Measurements from ENCODE around the gene FARS2. TPM values are rescaled to one million over a fixed set of nuclear protein-coding genes. Genes with fewer than 3 reads are reported as not detected.

Gene FARS2
- polyA plus RNA-seq, 1 donor from 2014 or later = 11.9 TPM

DNA sequence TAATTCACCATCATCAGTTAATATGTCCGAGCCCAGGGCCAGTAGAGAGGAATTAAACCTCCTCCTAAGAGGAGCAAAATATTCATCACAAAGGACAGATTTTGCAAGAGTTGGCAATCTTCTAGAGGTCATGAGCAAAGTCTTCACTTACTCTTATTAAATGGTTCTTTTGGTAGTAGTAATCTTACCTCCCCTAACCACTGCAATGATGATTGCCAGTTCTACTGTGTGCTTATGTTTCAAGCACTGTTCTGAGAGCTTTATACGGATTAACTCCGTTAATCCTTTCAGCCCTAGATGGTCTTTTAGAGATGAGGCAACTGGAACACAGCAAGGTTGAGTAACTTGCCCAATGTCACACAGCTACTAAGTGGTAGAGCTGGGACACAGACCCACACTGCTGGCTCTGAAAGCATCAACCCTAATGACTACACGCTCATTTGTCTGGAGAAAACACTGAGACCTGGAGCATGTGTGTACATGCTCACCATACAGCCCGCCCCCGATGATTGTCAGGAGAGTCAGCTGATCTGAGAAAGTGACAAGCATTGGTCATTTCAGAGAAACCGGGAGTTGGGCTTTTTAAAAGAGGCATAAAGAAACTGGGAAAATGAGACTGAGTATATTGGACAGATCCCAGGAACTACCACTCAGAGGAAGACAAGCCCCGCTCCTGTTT lies 469.4 kb downstream of the FARS2 start:
- Histone ChIP-seq H3K9me2 (ENCODE audit: insufficient read depth, low read length) (no peaks in the 10 kb centered on the region), H3K36me3 (ENCODE audit: insufficient read depth, low read length) (no peaks in the 10 kb centered on the region), H3K4me2 (ENCODE audit: low read length) (no peak overlapping the region), H2AFZ (ENCODE audit: low read depth, low read length) (no peak overlapping the region), H3K4me3 (ENCODE audit: low read length) (no peak overlapping the region), H3F3A (ENCODE audit: insufficient read depth, low read length, poor library complexity, severe bottlenecking) (no peaks in the 10 kb centered on the region), H3K79me2 (replicated peaks; ENCODE audit: insufficient read depth, low read length) (no peaks in the 10 kb centered on the region), H3K9ac (ENCODE audit: low read length) (no peak overlapping the region), H3K27ac (ENCODE audit: low read length) (no peak overlapping the region), H3K9me3 (ENCODE audit: low read length) (no peaks in the 10 kb centered on the region), H3K27me3 (ENCODE audit: insufficient read depth, low read depth, low read length) (no peaks in the 10 kb centered on the region), H4K20me1 (ENCODE audit: insufficient read depth) (no peaks in the 10 kb centered on the region)
- TF ChIP-seq TAF1 (IDR thresholded peaks at IDR 0.05; ENCODE audit: low read depth) (no peak), RAD21 (conservative IDR thresholded peaks at IDR 0.05) (no peak), POLR2AphosphoS5 (IDR thresholded peaks at IDR 0.05) (no peak), MXI1 (conservative IDR thresholded peaks at IDR 0.05; ENCODE audit: poor library complexity, severe bottlenecking) (no peak), EZH2 (IDR thresholded peaks at IDR 0.05; ENCODE audit: borderline replicate concordance, insufficient read depth, low read length, poor library complexity, severe bottlenecking) (no peak), EP300 (conservative IDR thresholded peaks at IDR 0.05; ENCODE audit: poor library complexity, severe bottlenecking) (no peak), SMC3 (conservative IDR thresholded peaks at IDR 0.05; ENCODE audit: poor library complexity) (no peak)
- TF ChIP-seq, protein P1, sequence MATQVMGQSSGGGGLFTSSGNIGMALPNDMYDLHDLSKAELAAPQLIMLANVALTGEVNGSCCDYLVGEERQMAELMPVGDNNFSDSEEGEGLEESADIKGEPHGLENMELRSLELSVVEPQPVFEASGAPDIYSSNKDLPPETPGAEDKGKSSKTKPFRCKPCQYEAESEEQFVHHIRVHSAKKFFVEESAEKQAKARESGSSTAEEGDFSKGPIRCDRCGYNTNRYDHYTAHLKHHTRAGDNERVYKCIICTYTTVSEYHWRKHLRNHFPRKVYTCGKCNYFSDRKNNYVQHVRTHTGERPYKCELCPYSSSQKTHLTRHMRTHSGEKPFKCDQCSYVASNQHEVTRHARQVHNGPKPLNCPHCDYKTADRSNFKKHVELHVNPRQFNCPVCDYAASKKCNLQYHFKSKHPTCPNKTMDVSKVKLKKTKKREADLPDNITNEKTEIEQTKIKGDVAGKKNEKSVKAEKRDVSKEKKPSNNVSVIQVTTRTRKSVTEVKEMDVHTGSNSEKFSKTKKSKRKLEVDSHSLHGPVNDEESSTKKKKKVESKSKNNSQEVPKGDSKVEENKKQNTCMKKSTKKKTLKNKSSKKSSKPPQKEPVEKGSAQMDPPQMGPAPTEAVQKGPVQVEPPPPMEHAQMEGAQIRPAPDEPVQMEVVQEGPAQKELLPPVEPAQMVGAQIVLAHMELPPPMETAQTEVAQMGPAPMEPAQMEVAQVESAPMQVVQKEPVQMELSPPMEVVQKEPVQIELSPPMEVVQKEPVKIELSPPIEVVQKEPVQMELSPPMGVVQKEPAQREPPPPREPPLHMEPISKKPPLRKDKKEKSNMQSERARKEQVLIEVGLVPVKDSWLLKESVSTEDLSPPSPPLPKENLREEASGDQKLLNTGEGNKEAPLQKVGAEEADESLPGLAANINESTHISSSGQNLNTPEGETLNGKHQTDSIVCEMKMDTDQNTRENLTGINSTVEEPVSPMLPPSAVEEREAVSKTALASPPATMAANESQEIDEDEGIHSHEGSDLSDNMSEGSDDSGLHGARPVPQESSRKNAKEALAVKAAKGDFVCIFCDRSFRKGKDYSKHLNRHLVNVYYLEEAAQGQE (IDR thresholded peaks at IDR 0.05; ENCODE audit: borderline replicate concordance) = no peak
- TF ChIP-seq, protein P2, sequence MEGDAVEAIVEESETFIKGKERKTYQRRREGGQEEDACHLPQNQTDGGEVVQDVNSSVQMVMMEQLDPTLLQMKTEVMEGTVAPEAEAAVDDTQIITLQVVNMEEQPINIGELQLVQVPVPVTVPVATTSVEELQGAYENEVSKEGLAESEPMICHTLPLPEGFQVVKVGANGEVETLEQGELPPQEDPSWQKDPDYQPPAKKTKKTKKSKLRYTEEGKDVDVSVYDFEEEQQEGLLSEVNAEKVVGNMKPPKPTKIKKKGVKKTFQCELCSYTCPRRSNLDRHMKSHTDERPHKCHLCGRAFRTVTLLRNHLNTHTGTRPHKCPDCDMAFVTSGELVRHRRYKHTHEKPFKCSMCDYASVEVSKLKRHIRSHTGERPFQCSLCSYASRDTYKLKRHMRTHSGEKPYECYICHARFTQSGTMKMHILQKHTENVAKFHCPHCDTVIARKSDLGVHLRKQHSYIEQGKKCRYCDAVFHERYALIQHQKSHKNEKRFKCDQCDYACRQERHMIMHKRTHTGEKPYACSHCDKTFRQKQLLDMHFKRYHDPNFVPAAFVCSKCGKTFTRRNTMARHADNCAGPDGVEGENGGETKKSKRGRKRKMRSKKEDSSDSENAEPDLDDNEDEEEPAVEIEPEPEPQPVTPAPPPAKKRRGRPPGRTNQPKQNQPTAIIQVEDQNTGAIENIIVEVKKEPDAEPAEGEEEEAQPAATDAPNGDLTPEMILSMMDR (IDR thresholded peaks at IDR 0.05; ENCODE audit: poor library complexity, severe bottlenecking) = no peak

DNA sequence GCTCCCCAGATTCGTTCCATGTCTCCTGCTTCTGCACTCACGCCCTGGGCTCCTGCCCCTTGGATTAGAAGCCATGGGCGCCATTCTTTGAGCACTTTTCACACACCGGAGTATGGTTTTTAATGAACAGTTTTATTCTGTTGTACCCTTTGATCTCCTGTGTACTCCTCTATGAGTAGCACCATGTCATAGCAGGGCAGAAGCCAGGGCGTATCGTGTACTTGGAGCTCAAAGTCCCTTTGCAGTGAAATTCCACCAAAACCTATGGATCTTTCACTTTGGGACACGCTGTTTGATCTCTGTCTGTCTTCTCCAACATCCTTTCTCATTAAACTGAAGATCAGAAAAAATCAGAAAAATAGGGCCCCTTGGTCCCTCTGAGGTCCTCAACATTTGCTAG lies 470.1 kb downstream of the FARS2 start:
- no peak overlapping the region for H2AFZ ChIP-seq (ENCODE audit: low read depth, low read length)
- H3K4me3 ChIP-seq (ENCODE audit: low read length) = no peak overlapping the region
- TF ChIP-seq SMC3 (conservative IDR thresholded peaks at IDR 0.05; ENCODE audit: poor library complexity) (no peak), RAD21 (conservative IDR thresholded peaks at IDR 0.05) (no peak), POLR2AphosphoS5 (IDR thresholded peaks at IDR 0.05) (no peak), EP300 (conservative IDR thresholded peaks at IDR 0.05; ENCODE audit: poor library complexity, severe bottlenecking) (no peak), TAF1 (IDR thresholded peaks at IDR 0.05; ENCODE audit: low read depth) (no peak), EZH2 (IDR thresholded peaks at IDR 0.05; ENCODE audit: borderline replicate concordance, insufficient read depth, low read length, poor library complexity, severe bottlenecking) (no peak), MXI1 (conservative IDR thresholded peaks at IDR 0.05; ENCODE audit: poor library complexity, severe bottlenecking) (no peak)
- TF ChIP-seq, protein P1 (IDR thresholded peaks at IDR 0.05; ENCODE audit: borderline replicate concordance) = no peak
- TF ChIP-seq, protein P2 (IDR thresholded peaks at IDR 0.05; ENCODE audit: poor library complexity, severe bottlenecking) = no peak
- no peaks in the 10 kb centered on the region for H4K20me1 ChIP-seq (ENCODE audit: insufficient read depth)
- no peaks in the 10 kb centered on the region for H3K36me3 ChIP-seq (ENCODE audit: insufficient read depth, low read length)
- H3K4me2 ChIP-seq (ENCODE audit: low read length) = no peak overlapping the region
- H3K9me2 ChIP-seq (ENCODE audit: insufficient read depth, low read length) = no peaks in the 10 kb centered on the region
- no peaks in the 10 kb centered on the region for H3K79me2 ChIP-seq (replicated peaks; ENCODE audit: insufficient read depth, low read length)
- no peaks in the 10 kb centered on the region for H3K9me3 ChIP-seq (ENCODE audit: low read length)
- no peak overlapping the region for H3K27ac ChIP-seq (ENCODE audit: low read length)
- no peaks in the 10 kb centered on the region for H3K27me3 ChIP-seq (ENCODE audit: insufficient read depth, low read depth, low read length)
- H3F3A ChIP-seq (ENCODE audit: insufficient read depth, low read length, poor library complexity, severe bottlenecking) = no peaks in the 10 kb centered on the region
- H3K9ac ChIP-seq (ENCODE audit: low read length) = no peak overlapping the region
